HepG2 (cell line): ENCODE measurements around the gene HIPK2. TPM values are rescaled to one million over a fixed set of nuclear protein-coding genes. Genes with fewer than 3 reads are reported as not detected.

Experiments
- ATAC-seq: fragments of 200-7000 bp; cut with Tn5 transposase; 3 replicates; pipeline ENCODE4 v1.9.1; 2020; ENCODE audit warnings: mild to moderate bottlenecking, moderate library complexity
- BruUV-seq: library from RNA; stranded (reverse); fragments of 400-500 nt; replicated peaks from 2 replicates; lab custom pipeline; 2021; lab: Mats Ljungman, UMichigan
- CTCF ChIA-PET: fragments of 300-600 bp; formaldehyde crosslinking; extraction: SDS; loops from one replicate; lab custom pipeline; 2021; ENCODE audit warnings: low total read pairs, inconsistent platforms, low intra/inter-chr PET ratio; lab: Yijun Ruan, JAX
- POLR2A ChIA-PET: fragments of 350-600 bp; sonication (Branson Sonifier 250); formaldehyde crosslinking; loops from one replicate; lab custom pipeline; 2020; ENCODE audit warnings: antibody characterized with exemption, inconsistent platforms; lab: Yijun Ruan, JAX
- DNase-seq: peaks from one replicate; pipeline ENCODE4 v3.0.0-alpha.2; 2015; ENCODE audit warnings: low spot score
- FAIRE-seq: peaks from 3 replicates; lab custom pipeline; 2011; peaks lifted over from hg19 to GRCh38; lab: Jason Lieb, UNC
- H2AFZ ChIP-seq: one replicate; pipeline ENCODE4 v1.6.1; 2011; ENCODE audit warnings: low read length, inconsistent platforms
- H3K27ac ChIP-seq: fragments of 300-600 bp; 3 replicates; pipeline ENCODE4 v1.8.0; 2011; ENCODE audit warnings: mixed run types, mild to moderate bottlenecking, mixed read lengths, low read length, inconsistent platforms; ENCODE audit not compliant: insufficient read depth; ENCODE audit errors: extremely low read length
- H3K27me3 ChIP-seq, 2 experiments: fragments of 200-600 bp in 1 of 2; 2 replicates in 1 of 2; 3 replicates in 1 of 2; pipeline versions ENCODE4 v1.6.0 to v1.8.0; 2011; ENCODE audit warnings: low read length in 2 of 2, mild to moderate bottlenecking in 2 of 2, moderate library complexity in 2 of 2, inconsistent platforms in 1 of 2; ENCODE audit not compliant: insufficient read depth in 2 of 2, control insufficient read depth in 1 of 2
- H3K36me3 ChIP-seq, 2 experiments: fragments of 200-600 bp in 1 of 2; replicated peaks in 1 of 2; 2 replicates in 1 of 2; 3 replicates in 1 of 2; pipeline versions ENCODE4 v1.5.1 to v1.8.0; 2011; ENCODE audit warnings: low read length in 2 of 2, inconsistent platforms in 1 of 2; ENCODE audit not compliant: insufficient read depth in 2 of 2, control insufficient read depth in 1 of 2
- H3K4me1 ChIP-seq: 2 replicates; pipeline ENCODE4 v1.5.1; 2012; ENCODE audit warnings: low read length, inconsistent platforms; ENCODE audit not compliant: insufficient read depth
- H3K4me2 ChIP-seq: 2 replicates; pipeline ENCODE4 v1.6.0; 2011; ENCODE audit warnings: low read depth, low read length, inconsistent platforms
- H3K4me3 ChIP-seq, 3 experiments: fragments of 200-600 bp in 1 of 3; sonication (generic), shearing (Covaris generic) in 1 of 3; replicated peaks in 1 of 3; 2 replicates each; pipeline ENCODE4 v1.5.1; 2011 to 2016; ENCODE audit warnings: low read length in 3 of 3, inconsistent platforms in 2 of 3, low read depth in 2 of 3, mild to moderate bottlenecking in 2 of 3, control low read depth in 1 of 3, mixed read lengths in 1 of 3; ENCODE audit not compliant: insufficient read depth in 1 of 3
- H3K79me2 ChIP-seq: one replicate; pipeline ENCODE4 v1.6.1; 2011; ENCODE audit warnings: low read length, inconsistent platforms; ENCODE audit not compliant: insufficient read depth
- H3K9ac ChIP-seq: 2 replicates; pipeline ENCODE4 v1.6.0; 2011; ENCODE audit warnings: mild to moderate bottlenecking, low read depth, low read length, inconsistent platforms; ENCODE audit not compliant: insufficient read depth
- H3K9me3 ChIP-seq: 2 replicates; pipeline ENCODE4 v1.5.1; 2012; ENCODE audit warnings: mild to moderate bottlenecking, low read length
- H4K20me1 ChIP-seq: 2 replicates; pipeline ENCODE4 v1.6.0; 2011; ENCODE audit warnings: inconsistent platforms, mild to moderate bottlenecking, low read length, moderate library complexity; ENCODE audit not compliant: insufficient read depth
- HNRNPUL1 ChIP-seq: fragments of 200-400 bp; formaldehyde crosslinking; IDR thresholded peaks from 2 replicates; pipeline ENCODE4 v1.6.1; 2017; ENCODE audit warnings: low read depth, mild to moderate bottlenecking, low read length, moderate library complexity
- NFIC ChIP-seq: IDR thresholded peaks from 2 replicates; pipeline ENCODE4 v1.6.1; 2012; ENCODE audit warnings: mild to moderate bottlenecking, low read length, inconsistent platforms
- PHF21A ChIP-seq: sonication (generic); formaldehyde crosslinking; IDR thresholded peaks from 2 replicates; pipeline ENCODE4 v1.5.0; 2020; ENCODE audit warnings: mild to moderate bottlenecking, missing genetic modification reagents
- PHF5A ChIP-seq: IDR thresholded peaks from one replicate; pipeline ENCODE4 v1.6.1; 2018; ENCODE audit warnings: low read depth, missing genetic modification reagents; ENCODE audit not compliant: unreplicated experiment
- SAP130 ChIP-seq: IDR thresholded peaks from 2 replicates; pipeline ENCODE4 v1.6.1; 2016; ENCODE audit warnings: low read depth
- SRF ChIP-seq: IDR thresholded peaks from 2 replicates; pipeline ENCODE4 v1.6.1; 2011; ENCODE audit warnings: mild to moderate bottlenecking, low read depth, low read length, moderate library complexity
- TBX2 ChIP-seq: sonication (generic); formaldehyde crosslinking; IDR thresholded peaks from 2 replicates; pipeline ENCODE4 v1.5.0; 2020; ENCODE audit warnings: missing genetic modification reagents, mild to moderate bottlenecking, borderline replicate concordance
- ZIK1 ChIP-seq: sonication (generic); formaldehyde crosslinking; IDR thresholded peaks from 2 replicates; pipeline ENCODE4 v1.5.0; 2020; ENCODE audit warnings: mild to moderate bottlenecking, low read depth, missing genetic modification reagents, borderline replicate concordance
- ZNF17 ChIP-seq: sonication (generic); formaldehyde crosslinking; IDR thresholded peaks from 2 replicates; pipeline ENCODE4 v1.5.0; 2020; ENCODE audit warnings: mild to moderate bottlenecking, missing genetic modification reagents
- ZNF260 ChIP-seq: sonication (generic); formaldehyde crosslinking; IDR thresholded peaks from 2 replicates; pipeline ENCODE4 v1.4.0; 2020; ENCODE audit warnings: missing genetic modification reagents, low read depth, mild to moderate bottlenecking, borderline replicate concordance
- ZNF367 ChIP-seq: sonication (generic); formaldehyde crosslinking; IDR thresholded peaks from 2 replicates; pipeline ENCODE4 v1.4.0; 2020; ENCODE audit warnings: missing genetic modification reagents, borderline replicate concordance
- ZNF451 ChIP-seq: sonication (generic); formaldehyde crosslinking; IDR thresholded peaks from 2 replicates; pipeline ENCODE4 v1.5.0; 2020; ENCODE audit warnings: mild to moderate bottlenecking, missing genetic modification reagents
- ZNF496 ChIP-seq: sonication (generic); formaldehyde crosslinking; IDR thresholded peaks from 2 replicates; pipeline ENCODE4 v1.8.1; 2023; ENCODE audit warnings: mild to moderate bottlenecking, moderate library complexity, missing genetic modification reagents; ENCODE audit not compliant: insufficient replicate concordance
- ZNF761 ChIP-seq: sonication (generic); formaldehyde crosslinking; conservative IDR thresholded peaks from 2 replicates; pipeline ENCODE4 v1.4.0; 2020; ENCODE audit warnings: mild to moderate bottlenecking, missing genetic modification reagents
- WGBS: methylation state at CpG from one replicate; pipeline ENCODE4 v1.1.6; 2017; ENCODE audit warnings: low lambda C conversion rate; 5-methylcytosine and 5-hydroxymethylcytosine counted together
- in situ Hi-C: cut with HindIII; loops from 2 replicates; pipeline ENCODE4 v1.10.0; 2017; ENCODE audit warnings: low pct_unique_long_range_greater_than_20kb; ENCODE audit not compliant: extremely low pct_ligation_motif_present
- intact Hi-C: fragments of 100-400 bp; cut with micrococcal nuclease; formaldehyde crosslinking; loops from one replicate; pipeline ENCODE4 v1.10.0; 2022; ENCODE audit not compliant: unreplicated experiment
- polyA plus RNA-seq, 8 experiments: library from polyadenylated mRNA; depleted of rRNA in 3 of 8; stranded (reverse) in 7 of 8; unstranded in 1 of 8; fragments of >200 nt; fragmentation: Illumina TruSeq in 4 of 8; extraction: Trizol in 4 of 8; gene quantifications; 2 replicates each; pipeline versions ENCODE4 v1.2.1 to v1.2.3, GENCODE V29; 2011 to 2016; ENCODE audit warnings: low read depth in 4 of 8, missing spikeins in 1 of 8, mixed read lengths in 1 of 8; ENCODE audit not compliant: insufficient read depth in 1 of 8
- total RNA-seq, 5 experiments: library from RNA; depleted of rRNA; stranded (reverse); fragments of >200 nt; fragmentation: Illumina TruSeq; extraction: Trizol; gene quantifications; 2 replicates each; pipeline ENCODE4 v1.2.3, GENCODE V29; 2016; ENCODE audit warnings: low read depth in 1 of 5
- TF ChIP-seq, protein P1 (sequence below): sonication (generic); formaldehyde crosslinking; IDR thresholded peaks from 2 replicates; pipeline ENCODE4 v1.5.0; 2020; ENCODE audit warnings: mild to moderate bottlenecking, missing genetic modification reagents
- TF ChIP-seq, protein P2 (sequence below): sonication (generic); formaldehyde crosslinking; IDR thresholded peaks from 2 replicates; pipeline ENCODE4 v1.4.0; 2020; ENCODE audit warnings: missing genetic modification reagents, mild to moderate bottlenecking, borderline replicate concordance
- TF ChIP-seq, protein P3 (sequence below): conservative IDR thresholded peaks from 2 replicates; pipeline ENCODE4 v1.6.1; 2018; ENCODE audit warnings: missing genetic modification reagents

The HIPK2 gene
- total and polyA plus RNA-seq, 2 of the 13 experiments (the other 11 are each of a cell fraction or from before 2014, with no cell fraction given), result 14.4 to 20.2 TPM

DNA sequence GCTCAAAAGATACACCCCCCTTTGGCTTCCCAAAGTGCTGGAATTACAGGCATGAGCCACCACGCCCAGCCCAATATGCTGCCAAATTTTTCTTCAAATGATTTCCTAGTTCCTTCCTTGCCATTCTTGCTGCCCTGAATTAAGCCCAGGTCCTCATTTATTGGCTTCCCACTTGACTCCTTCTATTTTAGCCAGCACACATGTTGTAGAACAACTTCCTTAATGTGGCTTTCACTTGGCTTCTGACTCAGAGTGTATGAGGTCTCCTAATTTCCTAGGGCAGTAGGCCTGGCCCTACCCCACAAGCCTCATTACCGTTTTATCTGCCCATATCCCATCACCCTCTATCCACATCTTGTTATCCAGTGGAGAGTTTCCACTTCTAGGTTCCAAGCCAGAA lies 21.8 kb upstream of the HIPK2 start:
- Histone ChIP-seq H3K4me2 (no peak overlapping the region), H3K27me3 (no peaks in the 10 kb centered on the region), H3K27ac (no peak overlapping the region), H4K20me1 (no peaks in the 10 kb centered on the region), H3K79me2 (no peaks in the 10 kb centered on the region), H2AFZ (no peak overlapping the region), H3K9me3 (peaks cover 15% of the 10 kb centered on the region), H3K36me3 (no peaks in the 10 kb centered on the region), H3K4me3 (no peak overlapping the region), H3K9ac (no peak overlapping the region), H3K4me1 (no peaks in the 10 kb centered on the region)
- TF ChIP-seq, protein P1, sequence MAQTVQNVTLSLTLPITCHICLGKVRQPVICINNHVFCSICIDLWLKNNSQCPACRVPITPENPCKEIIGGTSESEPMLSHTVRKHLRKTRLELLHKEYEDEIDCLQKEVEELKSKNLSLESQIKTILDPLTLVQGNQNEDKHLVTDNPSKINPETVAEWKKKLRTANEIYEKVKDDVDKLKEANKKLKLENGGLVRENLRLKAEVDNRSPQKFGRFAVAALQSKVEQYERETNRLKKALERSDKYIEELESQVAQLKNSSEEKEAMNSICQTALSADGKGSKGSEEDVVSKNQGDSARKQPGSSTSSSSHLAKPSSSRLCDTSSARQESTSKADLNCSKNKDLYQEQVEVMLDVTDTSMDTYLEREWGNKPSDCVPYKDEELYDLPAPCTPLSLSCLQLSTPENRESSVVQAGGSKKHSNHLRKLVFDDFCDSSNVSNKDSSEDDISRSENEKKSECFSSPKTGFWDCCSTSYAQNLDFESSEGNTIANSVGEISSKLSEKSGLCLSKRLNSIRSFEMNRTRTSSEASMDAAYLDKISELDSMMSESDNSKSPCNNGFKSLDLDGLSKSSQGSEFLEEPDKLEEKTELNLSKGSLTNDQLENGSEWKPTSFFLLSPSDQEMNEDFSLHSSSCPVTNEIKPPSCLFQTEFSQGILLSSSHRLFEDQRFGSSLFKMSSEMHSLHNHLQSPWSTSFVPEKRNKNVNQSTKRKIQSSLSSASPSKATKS (CRISPR knock-in tag), result no peak
- TF ChIP-seq NFIC, result no peak
- no peak for TF ChIP-seq TBX2 (CRISPR knock-in tag)
- no peak for TF ChIP-seq ZIK1 (CRISPR knock-in tag)
- TF ChIP-seq ZNF367, result no peak
- no peak for TF ChIP-seq PHF21A
- TF ChIP-seq, protein P2, sequence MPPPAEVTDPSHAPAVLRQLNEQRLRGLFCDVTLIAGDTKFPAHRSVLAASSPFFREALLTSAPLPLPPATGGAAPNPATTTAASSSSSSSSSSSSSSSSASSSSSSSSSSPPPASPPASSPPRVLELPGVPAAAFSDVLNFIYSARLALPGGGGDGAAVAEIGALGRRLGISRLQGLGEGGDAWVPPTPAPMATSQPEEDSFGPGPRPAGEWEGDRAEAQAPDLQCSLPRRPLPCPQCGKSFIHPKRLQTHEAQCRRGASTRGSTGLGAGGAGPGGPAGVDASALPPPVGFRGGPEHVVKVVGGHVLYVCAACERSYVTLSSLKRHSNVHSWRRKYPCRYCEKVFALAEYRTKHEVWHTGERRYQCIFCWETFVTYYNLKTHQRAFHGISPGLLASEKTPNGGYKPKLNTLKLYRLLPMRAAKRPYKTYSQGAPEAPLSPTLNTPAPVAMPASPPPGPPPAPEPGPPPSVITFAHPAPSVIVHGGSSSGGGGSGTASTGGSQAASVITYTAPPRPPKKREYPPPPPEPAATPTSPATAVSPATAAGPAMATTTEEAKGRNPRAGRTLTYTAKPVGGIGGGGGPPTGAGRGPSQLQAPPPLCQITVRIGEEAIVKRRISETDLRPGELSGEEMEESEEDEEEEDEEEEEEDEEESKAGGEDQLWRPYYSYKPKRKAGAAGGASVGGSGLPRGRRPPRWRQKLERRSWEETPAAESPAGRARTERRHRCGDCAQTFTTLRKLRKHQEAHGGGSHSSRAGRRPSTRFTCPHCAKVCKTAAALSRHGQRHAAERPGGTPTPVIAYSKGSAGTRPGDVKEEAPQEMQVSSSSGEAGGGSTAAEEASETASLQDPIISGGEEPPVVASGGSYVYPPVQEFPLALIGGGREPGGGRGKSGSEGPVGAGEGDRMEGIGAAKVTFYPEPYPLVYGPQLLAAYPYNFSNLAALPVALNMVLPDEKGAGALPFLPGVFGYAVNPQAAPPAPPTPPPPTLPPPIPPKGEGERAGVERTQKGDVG, result no peak
- TF ChIP-seq ZNF761 (CRISPR knock-in tag), result no peak
- no peak for TF ChIP-seq SAP130
- TF ChIP-seq ZNF17 (CRISPR knock-in tag), result no peak
- TF ChIP-seq ZNF496 (CRISPR knock-in tag), result no peak
- TF ChIP-seq ZNF260 (CRISPR knock-in tag), result no peak
- no peak for TF ChIP-seq HNRNPUL1
- TF ChIP-seq, protein P3, sequence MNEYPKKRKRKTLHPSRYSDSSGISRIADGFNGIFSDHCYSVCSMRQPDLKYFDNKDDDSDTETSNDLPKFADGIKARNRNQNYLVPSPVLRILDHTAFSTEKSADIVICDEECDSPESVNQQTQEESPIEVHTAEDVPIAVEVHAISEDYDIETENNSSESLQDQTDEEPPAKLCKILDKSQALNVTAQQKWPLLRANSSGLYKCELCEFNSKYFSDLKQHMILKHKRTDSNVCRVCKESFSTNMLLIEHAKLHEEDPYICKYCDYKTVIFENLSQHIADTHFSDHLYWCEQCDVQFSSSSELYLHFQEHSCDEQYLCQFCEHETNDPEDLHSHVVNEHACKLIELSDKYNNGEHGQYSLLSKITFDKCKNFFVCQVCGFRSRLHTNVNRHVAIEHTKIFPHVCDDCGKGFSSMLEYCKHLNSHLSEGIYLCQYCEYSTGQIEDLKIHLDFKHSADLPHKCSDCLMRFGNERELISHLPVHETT (CRISPR knock-in tag), result no peak
- TF ChIP-seq PHF5A, result no peak
- no peak for TF ChIP-seq ZNF451 (CRISPR knock-in tag)
- TF ChIP-seq SRF, result no peak
- intact Hi-C loops (no loop called here), in situ Hi-C loops (no loop called here)
- DNase-seq, result no peak
- POLR2A ChIA-PET, result no interaction called here
- 82% methylated on average over 2 of the region's 2 CpGs for WGBS
- ATAC-seq, result no peak
- CTCF ChIA-PET, result no interaction called here
- no TSS peak for BruUV-seq
- FAIRE-seq, result no peak
